HL-60 (cell line): ENCODE results near the gene MAP3K20.
"Not testable (repeated sequence)": the region's sequence is repeated elsewhere in the genome, so short reads cannot be mapped to it uniquely, and the experiment has no call there.

Experiments used
- DNase-seq, 2 experiments: peaks; one replicate each; pipeline ENCODE4 v3.0.0-alpha.2; 2010 to 2020; ENCODE audit warnings: low read depth in 1 of 2, low spot score in 1 of 2
- H3K27ac ChIP-seq: fragments of 250-450 bp; sonication (Bioruptor Pico); replicated peaks from 2 replicates; pipeline ENCODE4 v1.5.1; 2020; ENCODE audit warnings: mild to moderate bottlenecking, moderate library complexity
- H3K27me3 ChIP-seq: fragments of 250-450 bp; sonication (Bioruptor Pico); 2 replicates; pipeline ENCODE4 v1.5.1; 2021; ENCODE audit warnings: mild to moderate bottlenecking, moderate library complexity; ENCODE audit not compliant: insufficient read depth, poor library complexity, severe bottlenecking
- H3K4me3 ChIP-seq: replicated peaks from 2 replicates; pipeline ENCODE4 v1.5.1; 2011; ENCODE audit warnings: mild to moderate bottlenecking, control low read depth, low read length; ENCODE audit not compliant: insufficient read depth
- GABPA ChIP-seq: IDR thresholded peaks from 2 replicates; pipeline ENCODE4 v1.6.1; 2012; ENCODE audit warnings: low read depth
- POLR2AphosphoS5 ChIP-seq: IDR thresholded peaks from 2 replicates; pipeline ENCODE4 v1.6.1; 2012; ENCODE audit warnings: low read depth
- SPI1 ChIP-seq: IDR thresholded peaks from 2 replicates; pipeline ENCODE4 v1.6.1; 2012; ENCODE audit warnings: low read depth, mild to moderate bottlenecking, borderline replicate concordance
- TF ChIP-seq, protein P1 (sequence below): IDR thresholded peaks from 2 replicates; pipeline ENCODE4 v1.6.1; 2012; ENCODE audit warnings: low read depth; ENCODE audit not compliant: insufficient replicate concordance
- TF ChIP-seq, protein P2 (sequence below): IDR thresholded peaks from one replicate; pipeline ENCODE4 v1.5.1; 2011; ENCODE audit warnings: low read length, control low read depth, inconsistent platforms; ENCODE audit not compliant: insufficient read depth

The MAP3K20 gene

DNA sequence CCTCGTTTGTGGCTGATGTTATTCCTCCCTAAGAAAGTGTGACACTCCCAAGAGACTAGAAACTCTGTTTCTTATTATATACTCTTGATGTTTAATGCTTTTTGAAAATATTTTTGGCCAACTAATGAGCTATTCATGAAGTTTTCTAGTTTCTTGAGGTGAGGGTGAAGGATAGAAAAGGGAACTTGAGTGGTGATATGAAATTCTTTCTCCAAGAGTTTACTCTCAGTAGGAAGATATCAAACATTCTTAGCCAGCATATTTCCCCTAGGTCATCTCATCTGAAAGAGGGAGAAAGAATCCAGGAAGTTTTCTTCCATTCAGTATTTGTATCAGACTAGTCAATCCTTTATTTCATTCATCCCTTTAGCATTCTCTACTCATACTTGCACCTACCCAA lies 95.7 kb downstream of the MAP3K20 start:
- TF ChIP-seq, protein P1, sequence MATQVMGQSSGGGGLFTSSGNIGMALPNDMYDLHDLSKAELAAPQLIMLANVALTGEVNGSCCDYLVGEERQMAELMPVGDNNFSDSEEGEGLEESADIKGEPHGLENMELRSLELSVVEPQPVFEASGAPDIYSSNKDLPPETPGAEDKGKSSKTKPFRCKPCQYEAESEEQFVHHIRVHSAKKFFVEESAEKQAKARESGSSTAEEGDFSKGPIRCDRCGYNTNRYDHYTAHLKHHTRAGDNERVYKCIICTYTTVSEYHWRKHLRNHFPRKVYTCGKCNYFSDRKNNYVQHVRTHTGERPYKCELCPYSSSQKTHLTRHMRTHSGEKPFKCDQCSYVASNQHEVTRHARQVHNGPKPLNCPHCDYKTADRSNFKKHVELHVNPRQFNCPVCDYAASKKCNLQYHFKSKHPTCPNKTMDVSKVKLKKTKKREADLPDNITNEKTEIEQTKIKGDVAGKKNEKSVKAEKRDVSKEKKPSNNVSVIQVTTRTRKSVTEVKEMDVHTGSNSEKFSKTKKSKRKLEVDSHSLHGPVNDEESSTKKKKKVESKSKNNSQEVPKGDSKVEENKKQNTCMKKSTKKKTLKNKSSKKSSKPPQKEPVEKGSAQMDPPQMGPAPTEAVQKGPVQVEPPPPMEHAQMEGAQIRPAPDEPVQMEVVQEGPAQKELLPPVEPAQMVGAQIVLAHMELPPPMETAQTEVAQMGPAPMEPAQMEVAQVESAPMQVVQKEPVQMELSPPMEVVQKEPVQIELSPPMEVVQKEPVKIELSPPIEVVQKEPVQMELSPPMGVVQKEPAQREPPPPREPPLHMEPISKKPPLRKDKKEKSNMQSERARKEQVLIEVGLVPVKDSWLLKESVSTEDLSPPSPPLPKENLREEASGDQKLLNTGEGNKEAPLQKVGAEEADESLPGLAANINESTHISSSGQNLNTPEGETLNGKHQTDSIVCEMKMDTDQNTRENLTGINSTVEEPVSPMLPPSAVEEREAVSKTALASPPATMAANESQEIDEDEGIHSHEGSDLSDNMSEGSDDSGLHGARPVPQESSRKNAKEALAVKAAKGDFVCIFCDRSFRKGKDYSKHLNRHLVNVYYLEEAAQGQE, result no peak
- TF ChIP-seq, protein P2, sequence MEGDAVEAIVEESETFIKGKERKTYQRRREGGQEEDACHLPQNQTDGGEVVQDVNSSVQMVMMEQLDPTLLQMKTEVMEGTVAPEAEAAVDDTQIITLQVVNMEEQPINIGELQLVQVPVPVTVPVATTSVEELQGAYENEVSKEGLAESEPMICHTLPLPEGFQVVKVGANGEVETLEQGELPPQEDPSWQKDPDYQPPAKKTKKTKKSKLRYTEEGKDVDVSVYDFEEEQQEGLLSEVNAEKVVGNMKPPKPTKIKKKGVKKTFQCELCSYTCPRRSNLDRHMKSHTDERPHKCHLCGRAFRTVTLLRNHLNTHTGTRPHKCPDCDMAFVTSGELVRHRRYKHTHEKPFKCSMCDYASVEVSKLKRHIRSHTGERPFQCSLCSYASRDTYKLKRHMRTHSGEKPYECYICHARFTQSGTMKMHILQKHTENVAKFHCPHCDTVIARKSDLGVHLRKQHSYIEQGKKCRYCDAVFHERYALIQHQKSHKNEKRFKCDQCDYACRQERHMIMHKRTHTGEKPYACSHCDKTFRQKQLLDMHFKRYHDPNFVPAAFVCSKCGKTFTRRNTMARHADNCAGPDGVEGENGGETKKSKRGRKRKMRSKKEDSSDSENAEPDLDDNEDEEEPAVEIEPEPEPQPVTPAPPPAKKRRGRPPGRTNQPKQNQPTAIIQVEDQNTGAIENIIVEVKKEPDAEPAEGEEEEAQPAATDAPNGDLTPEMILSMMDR, result no peak
- TF ChIP-seq GABPA, result no peak
- no peak for TF ChIP-seq POLR2AphosphoS5
- TF ChIP-seq SPI1, result no peak
- no peak overlapping the region for H3K27ac ChIP-seq
- DNase-seq, result no peak
- H3K4me3 ChIP-seq, result no peak overlapping the region
- no peaks in the 10 kb centered on the region for H3K27me3 ChIP-seq

DNA sequence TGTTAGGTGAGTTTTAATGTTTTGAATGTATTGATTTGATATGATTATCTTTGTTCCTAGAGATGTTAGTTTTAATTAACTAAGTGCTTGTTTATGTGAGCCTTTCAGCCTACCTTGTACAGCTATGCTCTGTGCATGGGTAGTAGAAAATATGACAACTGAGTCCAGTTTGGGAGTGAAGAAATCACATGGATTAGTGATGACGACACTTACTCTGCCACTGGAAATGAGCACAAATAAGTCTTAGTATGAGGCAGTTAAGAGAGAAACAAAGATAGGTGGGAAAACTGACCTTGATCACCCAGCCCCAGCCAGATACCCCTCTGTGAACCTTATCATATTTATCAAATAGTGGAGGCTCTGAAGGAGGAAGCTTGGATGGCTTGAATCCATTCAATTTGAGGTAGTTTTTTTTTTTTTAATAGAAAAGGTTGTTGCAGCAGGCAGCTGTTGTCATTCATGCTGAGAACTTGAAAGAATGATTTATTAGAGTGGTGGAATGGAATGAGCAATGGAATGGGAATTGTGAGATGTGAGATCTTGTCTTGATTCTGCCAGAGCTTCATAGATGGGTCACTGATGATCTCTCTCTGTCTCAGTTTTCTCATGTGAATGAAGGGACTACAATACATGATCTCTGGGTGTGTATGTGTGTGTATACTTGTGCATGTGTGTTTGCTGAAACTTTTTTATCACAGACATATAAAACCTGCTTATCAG lies 96.4 kb downstream of the MAP3K20 start:
- DNase-seq, result no peak
- H3K27me3 ChIP-seq, result no peaks in the 10 kb centered on the region
- H3K4me3 ChIP-seq, result no peak overlapping the region
- TF ChIP-seq GABPA (no peak), POLR2AphosphoS5 (no peak), SPI1 (no peak)
- TF ChIP-seq, protein P1, result no peak
- TF ChIP-seq, protein P2, result no peak
- H3K27ac ChIP-seq, result no peak overlapping the region

DNA sequence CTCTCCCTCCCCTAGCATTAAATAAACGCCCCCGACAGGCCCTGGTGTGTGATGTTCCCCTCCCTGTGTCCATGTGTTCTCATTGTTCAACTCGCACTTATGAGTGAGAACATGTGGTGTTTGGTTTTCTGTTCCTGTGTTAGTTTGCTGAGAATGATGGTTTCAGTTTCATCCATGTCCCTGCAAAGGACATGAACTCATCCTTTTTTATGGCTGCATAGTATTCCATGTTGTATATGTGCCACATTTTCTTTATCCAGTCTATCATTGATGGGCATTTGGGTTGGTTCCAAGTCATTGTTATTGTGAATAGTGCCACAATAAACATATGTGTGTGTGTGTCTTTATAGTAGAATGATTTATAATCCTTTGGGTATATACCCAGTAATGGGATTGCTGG lies 98.7 kb downstream of the MAP3K20 start:
- H3K27me3 ChIP-seq, DNase-seq, H3K4me3 ChIP-seq, H3K27ac ChIP-seq: not testable (repeated sequence)

DNA sequence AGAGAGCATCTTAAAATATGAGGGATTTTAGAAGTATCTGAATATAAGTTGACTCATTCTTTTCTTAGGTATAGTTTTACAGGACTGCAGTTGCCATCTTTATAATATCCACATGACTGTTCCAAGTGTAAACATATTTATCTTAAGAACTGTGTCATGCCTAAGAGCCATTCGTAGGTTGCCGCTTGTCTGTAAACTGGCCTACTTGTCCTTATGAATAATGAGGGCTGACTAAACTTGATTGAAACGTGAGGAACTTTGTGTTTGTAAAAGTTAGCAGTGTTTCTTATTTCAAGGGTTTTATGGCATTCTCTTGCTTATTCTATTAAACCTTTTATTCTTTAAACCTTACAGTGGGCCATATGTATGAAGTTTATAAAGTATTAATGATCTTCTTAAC lies 99.6 kb downstream of the MAP3K20 start:
- Histone ChIP-seq H3K27me3 (no peaks in the 10 kb centered on the region), H3K4me3 (no peak overlapping the region), H3K27ac (no peak overlapping the region)
- no peak for DNase-seq
- no peak for TF ChIP-seq POLR2AphosphoS5
- TF ChIP-seq, protein P2, result no peak
- TF ChIP-seq, protein P1, result no peak
- TF ChIP-seq GABPA, result no peak
- TF ChIP-seq SPI1, result no peak
